WTC11 (cell line): ENCODE measurements around the gene ATP6V1A. TPM values are rescaled to one million over a fixed set of nuclear protein-coding genes. Genes with fewer than 3 reads are reported as not detected.

Experiments
- ATAC-seq: fragments of 200-7000 bp; cut with Tn5 transposase; 2 replicates; pipeline ENCODE4 v1.10.0; 2021; ENCODE audit warnings: mild to moderate bottlenecking, moderate library complexity
- Bru-seq: library from RNA; stranded (reverse); fragments of 400-500 nt; gene quantifications from one replicate; lab custom pipeline; 2021; lab: Mats Ljungman, UMichigan
- CTCF ChIA-PET: fragments of 300-600 bp; sonication (Branson Sonifier 250); formaldehyde crosslinking; loops from one replicate; lab custom pipeline; 2021; ENCODE audit warnings: antibody characterized with exemption; lab: Charles Lee
- POLR2A ChIA-PET: fragments of 350-600 bp; sonication (Branson Sonifier 250); formaldehyde crosslinking; loops from one replicate; lab custom pipeline; 2021; ENCODE audit warnings: antibody characterized with exemption; lab: Charles Lee
- DNase-seq: peaks from one replicate; pipeline ENCODE4 v3.0.0; 2021; ENCODE audit warnings: low spot score
- H3K27ac Mint-ChIP-seq: 2 replicates; pipeline ENCODE4 v1.8.0; 2021; ENCODE audit warnings: mixed read lengths
- H3K27me3 Mint-ChIP-seq: 2 replicates; pipeline ENCODE4 v1.8.0; 2021; ENCODE audit warnings: low read depth, mild to moderate bottlenecking, moderate library complexity, mixed read lengths
- H3K36me3 Mint-ChIP-seq: 2 replicates; pipeline ENCODE4 v1.8.0; 2021; ENCODE audit warnings: mixed read lengths
- H3K4me1 Mint-ChIP-seq: 2 replicates; pipeline ENCODE4 v1.8.0; 2022; ENCODE audit warnings: mixed read lengths
- H3K4me3 Mint-ChIP-seq: 2 replicates; pipeline ENCODE4 v1.8.0; 2021; ENCODE audit warnings: mild to moderate bottlenecking, moderate library complexity, mixed read lengths
- H3K9me3 Mint-ChIP-seq: 2 replicates; pipeline ENCODE4 v1.8.0; 2021; ENCODE audit warnings: mixed read lengths
- ATF1 ChIP-seq: sonication (generic); formaldehyde crosslinking; IDR thresholded peaks from 2 replicates; pipeline ENCODE4 v1.8.1; 2023; ENCODE audit warnings: mild to moderate bottlenecking, moderate library complexity, missing genetic modification reagents
- CREM ChIP-seq: sonication (generic); formaldehyde crosslinking; IDR thresholded peaks from 2 replicates; pipeline ENCODE4 v1.8.1; 2022; ENCODE audit warnings: mild to moderate bottlenecking, missing genetic modification reagents, moderate library complexity
- EMX1 ChIP-seq: fragments of 250-450 bp; sonication (Bioruptor Pico); IDR thresholded peaks from 2 replicates; pipeline ENCODE4 v1.8.0; 2021; ENCODE audit warnings: mild to moderate bottlenecking
- ETV6 ChIP-seq: sonication (generic); formaldehyde crosslinking; IDR thresholded peaks from 2 replicates; pipeline ENCODE4 v1.8.1; 2022; ENCODE audit warnings: mild to moderate bottlenecking, missing genetic modification reagents
- FOXJ3 ChIP-seq: sonication (generic); formaldehyde crosslinking; IDR thresholded peaks from 2 replicates; pipeline ENCODE4 v1.9.0; 2021; ENCODE audit warnings: missing genetic modification reagents, mild to moderate bottlenecking, borderline replicate concordance
- FOXP1 ChIP-seq: sonication (generic); formaldehyde crosslinking; IDR thresholded peaks from 2 replicates; pipeline ENCODE4 v1.8.0; 2022; ENCODE audit warnings: missing genetic modification reagents, mild to moderate bottlenecking, moderate library complexity, borderline replicate concordance
- GABPB1 ChIP-seq: sonication (generic); formaldehyde crosslinking; IDR thresholded peaks from 2 replicates; pipeline ENCODE4 v1.8.1; 2023; ENCODE audit warnings: mild to moderate bottlenecking, missing genetic modification reagents
- HMGA2 ChIP-seq: fragments of 250-450 bp; sonication (Bioruptor Pico); IDR thresholded peaks from 2 replicates; pipeline ENCODE4 v1.4.0; 2021; ENCODE audit warnings: mild to moderate bottlenecking, moderate library complexity
- JUN ChIP-seq: sonication (generic); formaldehyde crosslinking; IDR thresholded peaks from 2 replicates; pipeline ENCODE4 v1.8.0; 2023; ENCODE audit warnings: mild to moderate bottlenecking, missing genetic modification reagents
- MXD4 ChIP-seq: fragments of 250-450 bp; sonication (Bioruptor Pico); IDR thresholded peaks from 2 replicates; pipeline ENCODE4 v1.8.0; 2021; ENCODE audit warnings: mild to moderate bottlenecking, moderate library complexity, borderline replicate concordance
- NFATC4 ChIP-seq: fragments of 250-450 bp; sonication (Bioruptor Pico); IDR thresholded peaks from 2 replicates; pipeline ENCODE4 v1.9.0; 2021; ENCODE audit warnings: mild to moderate bottlenecking
- NFE2L1 ChIP-seq: sonication (generic); formaldehyde crosslinking; IDR thresholded peaks from 2 replicates; pipeline ENCODE4 v1.8.1; 2023; ENCODE audit warnings: missing genetic modification reagents
- SOX15 ChIP-seq: fragments of 250-450 bp; sonication (Bioruptor Pico); IDR thresholded peaks from 2 replicates; pipeline ENCODE4 v1.9.0; 2021; ENCODE audit warnings: mild to moderate bottlenecking
- TEAD4 ChIP-seq: sonication (generic); formaldehyde crosslinking; IDR thresholded peaks from 2 replicates; pipeline ENCODE4 v1.8.0; 2022; ENCODE audit warnings: mild to moderate bottlenecking, missing genetic modification reagents
- ZNF317 ChIP-seq: sonication (generic); formaldehyde crosslinking; IDR thresholded peaks from 2 replicates; pipeline ENCODE4 v1.8.1; 2023; ENCODE audit warnings: low read depth, mild to moderate bottlenecking, moderate library complexity, missing genetic modification reagents, borderline replicate concordance
- ZNF671 ChIP-seq: fragments of 250-450 bp; sonication (Bioruptor Pico); IDR thresholded peaks from 2 replicates; pipeline ENCODE4 v1.8.0; 2021; ENCODE audit warnings: mild to moderate bottlenecking
- long read RNA-seq, 3 experiments: library from RNA in 1 of 3; library from capped mRNA in 1 of 3; library from polyadenylated mRNA in 1 of 3; unstranded in 2 of 3; stranded (forward) in 1 of 3; transcript quantifications; one replicate each; pipeline ENCODE4 v2.0.0, GENCODE V29; 2021
- total RNA-seq: library from RNA; stranded (reverse); gene quantifications from 3 replicates; pipeline ENCODE4 v1.2.3, GENCODE V29; 2021
- TF ChIP-seq, protein P1 (sequence below): sonication (generic); formaldehyde crosslinking; conservative IDR thresholded peaks from 2 replicates; pipeline ENCODE4 v1.8.1; 2023; ENCODE audit warnings: mild to moderate bottlenecking, low read depth, missing genetic modification reagents, moderate library complexity
- TF ChIP-seq, protein P2 (sequence below): sonication (generic); formaldehyde crosslinking; IDR thresholded peaks from 2 replicates; pipeline ENCODE4 v1.8.1; 2022; ENCODE audit warnings: missing genetic modification reagents, borderline replicate concordance
- TF ChIP-seq, protein P3 (sequence below): sonication (generic); formaldehyde crosslinking; IDR thresholded peaks from 2 replicates; pipeline ENCODE4 v1.8.0; 2023; ENCODE audit warnings: mild to moderate bottlenecking, missing genetic modification reagents
- TF ChIP-seq, protein P4 (sequence below): fragments of 250-450 bp; sonication (Bioruptor Pico); IDR thresholded peaks from 2 replicates; pipeline ENCODE4 v1.9.0; 2021; ENCODE audit warnings: mild to moderate bottlenecking, borderline replicate concordance
- TF ChIP-seq, protein P5 (sequence below): sonication (generic); formaldehyde crosslinking; IDR thresholded peaks from 2 replicates; pipeline ENCODE4 v1.8.1; 2023; ENCODE audit warnings: mild to moderate bottlenecking, missing genetic modification reagents, moderate library complexity
- TF ChIP-seq, protein P6 (sequence below): sonication (generic); formaldehyde crosslinking; IDR thresholded peaks from 2 replicates; pipeline ENCODE4 v1.8.1; 2022; ENCODE audit warnings: low read depth, missing genetic modification reagents, borderline replicate concordance

The ATP6V1A gene
- total RNA-seq (85.6 to 90.7 TPM (median 88.9 TPM) in 3 replicates), Bru-seq, nascent RNA (percentile 78 among the genes with signal in this experiment)
- long read RNA-seq, experiment 1, full-length matches to known transcripts, result 174 of 272 reads
- long read RNA-seq, experiment 1, partial matches to known transcripts, result 96 of 272 reads
- long read RNA-seq, experiment 1, other reads (novel, unspliced or antisense), result 2 of 272 reads
- long read RNA-seq, experiment 2, full-length matches to known transcripts, result 8 of 84 reads
- long read RNA-seq, experiment 2, partial matches to known transcripts, result 70 of 84 reads
- long read RNA-seq, experiment 2, other reads (novel, unspliced or antisense), result 6 of 84 reads
- long read RNA-seq, experiment 3, full-length matches to known transcripts, result 9 of 11 reads
- long read RNA-seq, experiment 3, partial matches to known transcripts, result 1 of 11 reads
- long read RNA-seq, experiment 3, other reads (novel, unspliced or antisense), result 1 of 11 reads

DNA sequence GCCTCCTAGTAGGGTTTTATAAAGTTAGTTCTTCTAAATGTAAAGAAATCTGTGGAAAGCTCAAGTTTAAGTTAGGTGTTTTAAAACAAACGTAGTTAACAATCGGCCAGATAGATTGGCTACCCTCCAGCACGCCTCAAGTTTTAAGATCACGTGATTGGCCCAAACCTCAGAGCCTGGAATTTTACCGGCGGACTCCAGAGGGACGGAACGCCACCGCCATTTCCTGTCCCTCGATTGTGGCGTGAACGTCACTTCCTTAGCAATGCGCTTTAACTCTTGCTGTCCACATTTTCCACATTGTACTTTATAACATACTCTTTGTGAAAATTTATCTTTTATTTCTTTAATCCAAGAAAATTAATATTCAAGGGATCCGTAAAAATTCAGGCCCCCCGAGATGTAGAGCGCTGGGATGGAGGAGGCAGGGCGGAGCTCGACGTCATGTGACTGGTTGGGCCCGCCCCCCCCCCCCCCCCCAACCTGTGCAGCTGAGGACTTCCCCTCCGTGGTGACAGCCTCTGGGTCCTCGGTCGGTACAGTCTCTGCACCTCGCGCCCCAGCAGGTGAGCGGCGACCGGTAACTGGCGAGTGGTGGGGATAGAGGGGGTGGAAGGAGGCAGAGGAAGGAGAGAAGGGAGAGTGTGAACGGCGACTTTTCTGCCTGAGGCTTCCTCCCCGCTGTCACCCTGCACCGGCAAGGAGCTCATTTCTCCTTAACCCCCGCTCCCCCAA lies at the start of gene ATP6V1A:
Gene ATP6V1A (plus strand): TSS at position 488 of the 735 bp plus-strand sequence. CDS start 31,719 bp downstream, outside the sequence.
- CTCF ChIA-PET, result interaction anchor here (0.8 to 2.0 kb wide), 7 partner anchors 10 to 202 kb away, joined by 3 to 16 read pairs (median 4); partner anchors contain the start of gene USF3
- H3K27ac Mint-ChIP-seq, result peak within 1 kb of the TSS; percentile 100
- peak within 1 kb of the TSS; percentile 98 for H3K4me3 Mint-ChIP-seq
- no peaks in the 10 kb centered on the region for H3K27me3 Mint-ChIP-seq
- no peaks in the 10 kb centered on the region for H3K9me3 Mint-ChIP-seq
- DNase-seq (peak; percentile 80), ATAC-seq (peak; percentile 60)
- peaks cover 46% of the 10 kb centered on the region for H3K4me1 Mint-ChIP-seq
- POLR2A ChIA-PET, result interaction anchor here (0.5 to 1.8 kb wide), 3 partner anchors 47 to 159 kb away, joined by 3 to 7 read pairs (median 4); no protein-coding TSS in a partner anchor
- no peaks in the 10 kb centered on the region for H3K36me3 Mint-ChIP-seq
- no peak for TF ChIP-seq GABPB1 (CRISPR knock-in tag)
- TF ChIP-seq HMGA2, result no peak
- TF ChIP-seq ZNF317, result no peak
- TF ChIP-seq, protein P1, sequence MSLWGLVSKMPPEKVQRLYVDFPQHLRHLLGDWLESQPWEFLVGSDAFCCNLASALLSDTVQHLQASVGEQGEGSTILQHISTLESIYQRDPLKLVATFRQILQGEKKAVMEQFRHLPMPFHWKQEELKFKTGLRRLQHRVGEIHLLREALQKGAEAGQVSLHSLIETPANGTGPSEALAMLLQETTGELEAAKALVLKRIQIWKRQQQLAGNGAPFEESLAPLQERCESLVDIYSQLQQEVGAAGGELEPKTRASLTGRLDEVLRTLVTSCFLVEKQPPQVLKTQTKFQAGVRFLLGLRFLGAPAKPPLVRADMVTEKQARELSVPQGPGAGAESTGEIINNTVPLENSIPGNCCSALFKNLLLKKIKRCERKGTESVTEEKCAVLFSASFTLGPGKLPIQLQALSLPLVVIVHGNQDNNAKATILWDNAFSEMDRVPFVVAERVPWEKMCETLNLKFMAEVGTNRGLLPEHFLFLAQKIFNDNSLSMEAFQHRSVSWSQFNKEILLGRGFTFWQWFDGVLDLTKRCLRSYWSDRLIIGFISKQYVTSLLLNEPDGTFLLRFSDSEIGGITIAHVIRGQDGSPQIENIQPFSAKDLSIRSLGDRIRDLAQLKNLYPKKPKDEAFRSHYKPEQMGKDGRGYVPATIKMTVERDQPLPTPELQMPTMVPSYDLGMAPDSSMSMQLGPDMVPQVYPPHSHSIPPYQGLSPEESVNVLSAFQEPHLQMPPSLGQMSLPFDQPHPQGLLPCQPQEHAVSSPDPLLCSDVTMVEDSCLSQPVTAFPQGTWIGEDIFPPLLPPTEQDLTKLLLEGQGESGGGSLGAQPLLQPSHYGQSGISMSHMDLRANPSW (CRISPR knock-in tag), result no peak
- 0 out of 2 replicates have a peak, but pooled peaks have one; percentile 36 for TF ChIP-seq TEAD4 (CRISPR knock-in tag)
- TF ChIP-seq CREM (CRISPR knock-in tag), result peak; percentile 62; the same call in 1 of the 2 replicates
- TF ChIP-seq, protein P2, sequence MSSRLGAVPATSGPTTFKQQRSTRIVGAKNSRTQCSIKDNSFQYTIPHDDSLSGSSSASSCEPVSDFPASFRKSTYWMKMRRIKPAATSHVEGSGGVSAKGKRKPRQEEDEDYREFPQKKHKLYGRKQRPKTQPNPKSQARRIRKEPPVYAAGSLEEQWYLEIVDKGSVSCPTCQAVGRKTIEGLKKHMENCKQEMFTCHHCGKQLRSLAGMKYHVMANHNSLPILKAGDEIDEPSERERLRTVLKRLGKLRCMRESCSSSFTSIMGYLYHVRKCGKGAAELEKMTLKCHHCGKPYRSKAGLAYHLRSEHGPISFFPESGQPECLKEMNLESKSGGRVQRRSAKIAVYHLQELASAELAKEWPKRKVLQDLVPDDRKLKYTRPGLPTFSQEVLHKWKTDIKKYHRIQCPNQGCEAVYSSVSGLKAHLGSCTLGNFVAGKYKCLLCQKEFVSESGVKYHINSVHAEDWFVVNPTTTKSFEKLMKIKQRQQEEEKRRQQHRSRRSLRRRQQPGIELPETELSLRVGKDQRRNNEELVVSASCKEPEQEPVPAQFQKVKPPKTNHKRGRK, result no peak
- TF ChIP-seq FOXP1, result no peak
- TF ChIP-seq, protein P3, sequence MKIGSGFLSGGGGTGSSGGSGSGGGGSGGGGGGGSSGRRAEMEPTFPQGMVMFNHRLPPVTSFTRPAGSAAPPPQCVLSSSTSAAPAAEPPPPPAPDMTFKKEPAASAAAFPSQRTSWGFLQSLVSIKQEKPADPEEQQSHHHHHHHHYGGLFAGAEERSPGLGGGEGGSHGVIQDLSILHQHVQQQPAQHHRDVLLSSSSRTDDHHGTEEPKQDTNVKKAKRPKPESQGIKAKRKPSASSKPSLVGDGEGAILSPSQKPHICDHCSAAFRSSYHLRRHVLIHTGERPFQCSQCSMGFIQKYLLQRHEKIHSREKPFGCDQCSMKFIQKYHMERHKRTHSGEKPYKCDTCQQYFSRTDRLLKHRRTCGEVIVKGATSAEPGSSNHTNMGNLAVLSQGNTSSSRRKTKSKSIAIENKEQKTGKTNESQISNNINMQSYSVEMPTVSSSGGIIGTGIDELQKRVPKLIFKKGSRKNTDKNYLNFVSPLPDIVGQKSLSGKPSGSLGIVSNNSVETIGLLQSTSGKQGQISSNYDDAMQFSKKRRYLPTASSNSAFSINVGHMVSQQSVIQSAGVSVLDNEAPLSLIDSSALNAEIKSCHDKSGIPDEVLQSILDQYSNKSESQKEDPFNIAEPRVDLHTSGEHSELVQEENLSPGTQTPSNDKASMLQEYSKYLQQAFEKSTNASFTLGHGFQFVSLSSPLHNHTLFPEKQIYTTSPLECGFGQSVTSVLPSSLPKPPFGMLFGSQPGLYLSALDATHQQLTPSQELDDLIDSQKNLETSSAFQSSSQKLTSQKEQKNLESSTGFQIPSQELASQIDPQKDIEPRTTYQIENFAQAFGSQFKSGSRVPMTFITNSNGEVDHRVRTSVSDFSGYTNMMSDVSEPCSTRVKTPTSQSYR (CRISPR knock-in tag), result no peak
- no peak for TF ChIP-seq ETV6 (CRISPR knock-in tag)
- TF ChIP-seq FOXJ3 (CRISPR knock-in tag), result no peak
- TF ChIP-seq, protein P4, sequence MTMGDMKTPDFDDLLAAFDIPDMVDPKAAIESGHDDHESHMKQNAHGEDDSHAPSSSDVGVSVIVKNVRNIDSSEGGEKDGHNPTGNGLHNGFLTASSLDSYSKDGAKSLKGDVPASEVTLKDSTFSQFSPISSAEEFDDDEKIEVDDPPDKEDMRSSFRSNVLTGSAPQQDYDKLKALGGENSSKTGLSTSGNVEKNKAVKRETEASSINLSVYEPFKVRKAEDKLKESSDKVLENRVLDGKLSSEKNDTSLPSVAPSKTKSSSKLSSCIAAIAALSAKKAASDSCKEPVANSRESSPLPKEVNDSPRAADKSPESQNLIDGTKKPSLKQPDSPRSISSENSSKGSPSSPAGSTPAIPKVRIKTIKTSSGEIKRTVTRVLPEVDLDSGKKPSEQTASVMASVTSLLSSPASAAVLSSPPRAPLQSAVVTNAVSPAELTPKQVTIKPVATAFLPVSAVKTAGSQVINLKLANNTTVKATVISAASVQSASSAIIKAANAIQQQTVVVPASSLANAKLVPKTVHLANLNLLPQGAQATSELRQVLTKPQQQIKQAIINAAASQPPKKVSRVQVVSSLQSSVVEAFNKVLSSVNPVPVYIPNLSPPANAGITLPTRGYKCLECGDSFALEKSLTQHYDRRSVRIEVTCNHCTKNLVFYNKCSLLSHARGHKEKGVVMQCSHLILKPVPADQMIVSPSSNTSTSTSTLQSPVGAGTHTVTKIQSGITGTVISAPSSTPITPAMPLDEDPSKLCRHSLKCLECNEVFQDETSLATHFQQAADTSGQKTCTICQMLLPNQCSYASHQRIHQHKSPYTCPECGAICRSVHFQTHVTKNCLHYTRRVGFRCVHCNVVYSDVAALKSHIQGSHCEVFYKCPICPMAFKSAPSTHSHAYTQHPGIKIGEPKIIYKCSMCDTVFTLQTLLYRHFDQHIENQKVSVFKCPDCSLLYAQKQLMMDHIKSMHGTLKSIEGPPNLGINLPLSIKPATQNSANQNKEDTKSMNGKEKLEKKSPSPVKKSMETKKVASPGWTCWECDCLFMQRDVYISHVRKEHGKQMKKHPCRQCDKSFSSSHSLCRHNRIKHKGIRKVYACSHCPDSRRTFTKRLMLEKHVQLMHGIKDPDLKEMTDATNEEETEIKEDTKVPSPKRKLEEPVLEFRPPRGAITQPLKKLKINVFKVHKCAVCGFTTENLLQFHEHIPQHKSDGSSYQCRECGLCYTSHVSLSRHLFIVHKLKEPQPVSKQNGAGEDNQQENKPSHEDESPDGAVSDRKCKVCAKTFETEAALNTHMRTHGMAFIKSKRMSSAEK (CRISPR knock-in tag), result no peak
- TF ChIP-seq EMX1, result no peak
- TF ChIP-seq ZNF671 (CRISPR knock-in tag), result 0 out of 2 replicates have a peak, but pooled peaks have one; percentile 32
- TF ChIP-seq, protein P5, sequence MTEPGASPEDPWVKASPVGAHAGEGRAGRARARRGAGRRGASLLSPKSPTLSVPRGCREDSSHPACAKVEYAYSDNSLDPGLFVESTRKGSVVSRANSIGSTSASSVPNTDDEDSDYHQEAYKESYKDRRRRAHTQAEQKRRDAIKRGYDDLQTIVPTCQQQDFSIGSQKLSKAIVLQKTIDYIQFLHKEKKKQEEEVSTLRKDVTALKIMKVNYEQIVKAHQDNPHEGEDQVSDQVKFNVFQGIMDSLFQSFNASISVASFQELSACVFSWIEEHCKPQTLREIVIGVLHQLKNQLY (CRISPR knock-in tag), result no peak
- TF ChIP-seq, protein P6, sequence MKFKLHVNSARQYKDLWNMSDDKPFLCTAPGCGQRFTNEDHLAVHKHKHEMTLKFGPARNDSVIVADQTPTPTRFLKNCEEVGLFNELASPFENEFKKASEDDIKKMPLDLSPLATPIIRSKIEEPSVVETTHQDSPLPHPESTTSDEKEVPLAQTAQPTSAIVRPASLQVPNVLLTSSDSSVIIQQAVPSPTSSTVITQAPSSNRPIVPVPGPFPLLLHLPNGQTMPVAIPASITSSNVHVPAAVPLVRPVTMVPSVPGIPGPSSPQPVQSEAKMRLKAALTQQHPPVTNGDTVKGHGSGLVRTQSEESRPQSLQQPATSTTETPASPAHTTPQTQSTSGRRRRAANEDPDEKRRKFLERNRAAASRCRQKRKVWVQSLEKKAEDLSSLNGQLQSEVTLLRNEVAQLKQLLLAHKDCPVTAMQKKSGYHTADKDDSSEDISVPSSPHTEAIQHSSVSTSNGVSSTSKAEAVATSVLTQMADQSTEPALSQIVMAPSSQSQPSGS (CRISPR knock-in tag), result no peak
- TF ChIP-seq NFE2L1, result no peak
- no peak for TF ChIP-seq SOX15 (CRISPR knock-in tag)
- TF ChIP-seq JUN (CRISPR knock-in tag), result no peak
- no peak for TF ChIP-seq MXD4 (CRISPR knock-in tag)
- TF ChIP-seq ATF1 (CRISPR knock-in tag), result no peak
- TF ChIP-seq NFATC4 (CRISPR knock-in tag), result peak; percentile 48; the same call in 1 of the 2 replicates
